CD14-positive monocyte (primary cell): Measurements from ENCODE around the gene ROBO3. TPM values are rescaled to one million over a fixed set of nuclear protein-coding genes. Genes with fewer than 3 reads are reported as not detected.

Experiments used
- DNase-seq, 3 donors: peaks; one replicate each; pipeline ENCODE4 v3.0.0-alpha.2; 2011 to 2022
- H2AFZ ChIP-seq: 2 replicates; pipeline ENCODE4 v1.6.0; 2012; ENCODE audit warnings: mild to moderate bottlenecking, low read depth, low read length, inconsistent platforms; ENCODE audit not compliant: insufficient read depth, poor library complexity, severe bottlenecking
- H3K27ac ChIP-seq, 2 donors: 1 replicate in 1 of 2; 2 replicates in 1 of 2; pipeline ENCODE4 v1.5.1; 2012 to 2013; ENCODE audit warnings: low read length in 2 of 2, control low read depth in 1 of 2, inconsistent platforms in 1 of 2, low read depth in 1 of 2, mild to moderate bottlenecking in 1 of 2
- H3K27me3 ChIP-seq, 2 donors: one replicate each; pipeline versions ENCODE4 v1.6.0 to v1.6.1; 2011 to 2013; ENCODE audit warnings: low read length in 2 of 2; ENCODE audit not compliant: control insufficient read depth in 2 of 2, insufficient read depth in 2 of 2
- H3K36me3 ChIP-seq, 2 donors: replicated peaks in 1 of 2; 1 replicate in 1 of 2; 2 replicates in 1 of 2; pipeline versions ENCODE4 v1.5.1 to v1.6.1; 2012 to 2013; ENCODE audit warnings: low read length in 2 of 2, control low read depth in 1 of 2, inconsistent platforms in 1 of 2, mild to moderate bottlenecking in 1 of 2; ENCODE audit not compliant: insufficient read depth in 2 of 2, control insufficient read depth in 1 of 2
- H3K4me1 ChIP-seq, 2 donors: 1 replicate in 1 of 2; 2 replicates in 1 of 2; pipeline versions ENCODE4 v1.5.1 to v1.6.1; 2012 to 2013; ENCODE audit warnings: low read length in 2 of 2, control low read depth in 1 of 2, inconsistent platforms in 1 of 2, mild to moderate bottlenecking in 1 of 2, moderate library complexity in 1 of 2; ENCODE audit not compliant: insufficient read depth in 2 of 2, control insufficient read depth in 1 of 2
- H3K4me2 ChIP-seq: replicated peaks from 2 replicates; pipeline ENCODE3; 2012; ENCODE audit warnings: low read length, moderate library complexity, mild to moderate bottlenecking; ENCODE audit not compliant: poor library complexity, severe bottlenecking; ENCODE audit errors: extremely low read depth
- H3K4me3 ChIP-seq, 3 experiments: fragments of 200-600 bp in 1 of 3; sonication (generic) in 1 of 3; replicated peaks in 1 of 3; 1 replicate in 2 of 3; 2 replicates in 1 of 3; pipeline ENCODE4 v1.5.1; 2011 to 2013; ENCODE audit warnings: low read length in 3 of 3, mild to moderate bottlenecking in 3 of 3, control low read depth in 2 of 3, low read depth in 2 of 3, inconsistent platforms in 1 of 3, moderate library complexity in 1 of 3
- H3K79me2 ChIP-seq: 2 replicates; pipeline ENCODE4 v1.6.0; 2012; ENCODE audit warnings: mild to moderate bottlenecking, control low read depth, inconsistent platforms, low read length, moderate library complexity; ENCODE audit not compliant: insufficient read depth
- H3K9ac ChIP-seq: 2 replicates; pipeline ENCODE4 v1.6.0; 2017; ENCODE audit warnings: low read length, mild to moderate bottlenecking; ENCODE audit not compliant: insufficient read depth, poor library complexity, severe bottlenecking
- H3K9me3 ChIP-seq, 2 donors: replicated peaks in 1 of 2; 1 replicate in 1 of 2; 2 replicates in 1 of 2; pipeline versions ENCODE4 v1.5.1 to v1.6.1; 2012 to 2013; ENCODE audit warnings: low read length in 2 of 2, control low read depth in 1 of 2; ENCODE audit not compliant: control insufficient read depth in 1 of 2, insufficient read depth in 1 of 2
- H4K20me1 ChIP-seq: 2 replicates; pipeline ENCODE4 v1.6.0; 2012; ENCODE audit warnings: mild to moderate bottlenecking, low read length, control low read depth, moderate library complexity; ENCODE audit not compliant: insufficient read depth
- H3K27ac Mint-ChIP-seq, 7 donors: one replicate each; pipeline ENCODE4 v1.8.0; 2020; ENCODE audit warnings: mild to moderate bottlenecking in 7 of 7, mixed read lengths in 7 of 7, moderate library complexity in 6 of 7, inconsistent platforms in 2 of 7
- H3K27me3 Mint-ChIP-seq, 3 donors: one replicate each; pipeline ENCODE4 v1.8.0; 2021 to 2022; ENCODE audit warnings: low read depth in 3 of 3, mild to moderate bottlenecking in 3 of 3, mixed read lengths in 3 of 3, moderate library complexity in 3 of 3, inconsistent platforms in 1 of 3
- H3K36me3 Mint-ChIP-seq, 2 donors: one replicate each; pipeline ENCODE4 v1.8.0; 2020; ENCODE audit warnings: mixed read lengths in 2 of 2, inconsistent platforms in 1 of 2, mild to moderate bottlenecking in 1 of 2
- H3K4me1 Mint-ChIP-seq: one replicate; pipeline ENCODE4 v1.8.0; 2020; ENCODE audit warnings: mild to moderate bottlenecking, mixed read lengths
- H3K4me3 Mint-ChIP-seq, 2 donors: one replicate each; pipeline ENCODE4 v1.8.0; 2020; ENCODE audit warnings: mild to moderate bottlenecking in 2 of 2, mixed read lengths in 2 of 2, moderate library complexity in 1 of 2
- H3K9me3 Mint-ChIP-seq, 7 donors: one replicate each; pipeline ENCODE4 v1.8.0; 2020 to 2022; ENCODE audit warnings: mixed read lengths in 7 of 7, mild to moderate bottlenecking in 6 of 7, moderate library complexity in 6 of 7, inconsistent platforms in 2 of 7
- CTCF ChIP-seq: fragments of 200-600 bp; IDR thresholded peaks from one replicate; pipeline ENCODE4 v1.8.0; 2022; ENCODE audit warnings: antibody characterized with exemption, mild to moderate bottlenecking
- WGBS: methylation state at CpG from one replicate; pipeline ENCODE4 v1.1.5; 2013; ENCODE audit warnings: missing lambda C conversion rate; ENCODE audit not compliant: insufficient coverage; 5-methylcytosine and 5-hydroxymethylcytosine counted together
- intact Hi-C, 2 donors: fragments of 100-400 bp; cut with micrococcal nuclease; formaldehyde crosslinking; loops; one replicate each; pipeline versions ENCODE4 v1.15.0 to v1.15.1; 2023
- polyA plus RNA-seq, 3 donors: library from polyadenylated mRNA; depleted of rRNA in 1 of 3; unstranded in 2 of 3; stranded (reverse) in 1 of 3; fragments of 300-500 nt in 2 of 3; fragments of >200 nt in 1 of 3; fragmentation: Illumina TruSeq in 2 of 3; gene quantifications; 1 replicate in 2 of 3; 2 replicates in 1 of 3; pipeline ENCODE4 v1.2.3, GENCODE V29; 2012 to 2021

The ROBO3 gene
- polyA plus RNA-seq, 3 donors = 0.39 to 11.6 (median 0.81) TPM

GRCh38 chr11:124890683-124891372 is 25.6 kb downstream of the ROBO3 start:
- no peak overlapping the region for H3K27ac Mint-ChIP-seq
- no peak for DNase-seq
- Histone ChIP-seq H3K27ac (no peak overlapping the region), H3K79me2 (no peaks in the 10 kb centered on the region), H3K36me3 (no peaks in the 10 kb centered on the region), H3K4me1 (peaks cover 12 to 13% of the 10 kb centered on the region in 2 donors), H4K20me1 (no peaks in the 10 kb centered on the region), H3K4me2 (no peak overlapping the region), H3K27me3 (no peaks in the 10 kb centered on the region), H3K9me3 (no peaks in the 10 kb centered on the region), H3K9ac (no peak overlapping the region), H2AFZ (no peak overlapping the region), H3K4me3 (no peak overlapping the region)
- peaks cover 0 to 2% (median 0%) of the 10 kb centered on the region in 3 donors for H3K27me3 Mint-ChIP-seq
- intact Hi-C loops = no loop called here
- H3K4me1 Mint-ChIP-seq = peaks cover 19% of the 10 kb centered on the region
- no peaks in the 10 kb centered on the region for H3K36me3 Mint-ChIP-seq
- no peak overlapping the region for H3K4me3 Mint-ChIP-seq
- no peak for TF ChIP-seq CTCF
- no peaks in the 10 kb centered on the region for H3K9me3 Mint-ChIP-seq
- 96% methylated on average over 7 of the region's 9 CpGs for WGBS

DNA sequence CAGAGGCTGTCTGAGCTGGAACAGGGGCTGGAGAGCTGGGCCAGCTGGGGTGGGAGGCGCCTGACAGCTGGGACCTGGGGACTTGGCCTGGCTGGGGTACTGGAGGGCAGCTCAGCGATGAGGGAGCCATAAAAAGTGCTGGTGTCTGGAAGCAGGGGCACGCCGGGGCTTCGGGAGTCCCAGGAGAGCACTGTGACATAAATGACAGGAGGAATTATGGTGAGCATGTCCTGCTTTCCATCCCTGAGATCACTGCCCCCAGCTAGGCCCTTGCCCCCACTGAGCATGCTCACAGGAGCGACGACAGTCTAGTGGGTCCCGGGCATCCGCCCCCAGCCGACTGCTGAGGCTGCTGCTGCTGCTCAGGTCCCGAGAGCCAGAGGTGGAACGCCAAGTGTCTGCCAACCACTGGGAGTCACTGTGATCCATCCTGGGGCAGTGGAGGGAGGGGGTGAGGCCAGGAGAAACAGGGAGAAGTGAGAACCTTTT is 26.2 kb downstream of the ROBO3 start:
- Histone ChIP-seq H3K4me2 (no peak overlapping the region), H3K4me1 (peaks cover 12 to 13% of the 10 kb centered on the region in 2 donors), H3K9me3 (no peaks in the 10 kb centered on the region), H3K4me3 (no peak overlapping the region), H3K79me2 (no peaks in the 10 kb centered on the region), H3K27me3 (no peaks in the 10 kb centered on the region), H3K27ac (no peak overlapping the region), H2AFZ (no peak overlapping the region), H3K36me3 (no peaks in the 10 kb centered on the region), H4K20me1 (no peaks in the 10 kb centered on the region), H3K9ac (no peak overlapping the region)
- H3K36me3 Mint-ChIP-seq = no peaks in the 10 kb centered on the region
- H3K9me3 Mint-ChIP-seq = no peaks in the 10 kb centered on the region
- H3K4me3 Mint-ChIP-seq = no peak overlapping the region
- no peak for DNase-seq
- no peaks in the 10 kb centered on the region for H3K27me3 Mint-ChIP-seq
- WGBS = 93% methylated on average over 8 of the region's 12 CpGs
- no peak overlapping the region for H3K27ac Mint-ChIP-seq
- peaks cover 19% of the 10 kb centered on the region for H3K4me1 Mint-ChIP-seq
- no peak for TF ChIP-seq CTCF
- intact Hi-C loops = no loop called here
